OCI-LY1 (cell line): Measurements from ENCODE around the gene ZNF282.

Experiments used
- H2AFZ ChIP-seq: fragments of 200-600 bp; sonication (generic), shearing (Covaris generic); 2 replicates; pipeline ENCODE4 v1.6.0; 2014; ENCODE audit warnings: antibody characterized with exemption, mild to moderate bottlenecking, low read length
- H3F3A ChIP-seq: fragments of 200-600 bp; sonication (generic), shearing (Covaris generic); 2 replicates; pipeline ENCODE4 v1.6.0; 2014; ENCODE audit warnings: mild to moderate bottlenecking, antibody characterized with exemption, low read length, moderate library complexity; ENCODE audit not compliant: insufficient read depth
- H3K27ac ChIP-seq: fragments of 200-600 bp; sonication (generic); 2 replicates; pipeline ENCODE4 v1.5.1; 2014; ENCODE audit warnings: low read length, mixed run types, mild to moderate bottlenecking, low read depth; ENCODE audit not compliant: poor library complexity, severe bottlenecking
- H3K27me3 ChIP-seq: fragments of 200-600 bp; sonication (generic); 2 replicates; pipeline ENCODE4 v1.6.0; 2014; ENCODE audit warnings: antibody characterized with exemption, mild to moderate bottlenecking, low read length, moderate library complexity; ENCODE audit not compliant: insufficient read depth
- H3K36me3 ChIP-seq: fragments of 200-600 bp; sonication (generic); 2 replicates; pipeline ENCODE4 v1.6.1; 2014; ENCODE audit warnings: mild to moderate bottlenecking, antibody characterized with exemption, low read length, moderate library complexity, mixed read lengths; ENCODE audit not compliant: insufficient read depth
- H3K4me1 ChIP-seq: fragments of 200-600 bp; sonication (generic); 2 replicates; pipeline ENCODE4 v1.5.1; 2014; ENCODE audit warnings: mild to moderate bottlenecking, low read length, moderate library complexity; ENCODE audit not compliant: insufficient read depth, severe bottlenecking
- H3K4me2 ChIP-seq: fragments of 200-600 bp; sonication (generic), shearing (Covaris generic); 2 replicates; pipeline ENCODE4 v1.6.1; 2014; ENCODE audit warnings: low read length
- H3K4me3 ChIP-seq: fragments of 200-600 bp; sonication (generic); 2 replicates; pipeline ENCODE4 v1.5.1; 2014; ENCODE audit warnings: low read length, low read depth, mild to moderate bottlenecking, mixed read lengths; ENCODE audit not compliant: poor library complexity, severe bottlenecking
- H3K79me2 ChIP-seq: fragments of 200-600 bp; shearing (Covaris generic); 2 replicates; pipeline ENCODE4 v1.6.1; 2016; ENCODE audit warnings: mixed run types, low read length, mixed read lengths; ENCODE audit not compliant: insufficient read depth
- H3K9ac ChIP-seq: fragments of 200-600 bp; sonication (generic), shearing (Covaris generic); 2 replicates; pipeline ENCODE4 v1.6.1; 2014; ENCODE audit warnings: mild to moderate bottlenecking, low read length, mixed read lengths
- H3K9me2 ChIP-seq: fragments of 200-600 bp; sonication (generic), shearing (Covaris generic); 2 replicates; pipeline ENCODE4 v1.6.1; 2014; ENCODE audit warnings: low read depth, mild to moderate bottlenecking, low read length, mixed read lengths
- H3K9me3 ChIP-seq: fragments of 200-600 bp; shearing (Covaris generic); 2 replicates; pipeline ENCODE4 v1.6.1; 2014; ENCODE audit warnings: low read length, mixed read lengths
- H4K20me1 ChIP-seq: fragments of 200-600 bp; sonication (generic), shearing (Covaris generic); 2 replicates; pipeline ENCODE4 v1.6.0; 2016; ENCODE audit warnings: mild to moderate bottlenecking, low read length; ENCODE audit not compliant: insufficient read depth
- CTCF ChIP-seq: fragments of 200-600 bp; sonication (generic), shearing (Covaris generic); IDR thresholded peaks from 2 replicates; pipeline ENCODE4 v1.5.1; 2017; ENCODE audit warnings: mild to moderate bottlenecking, antibody characterized with exemption, low read length, moderate library complexity, mixed read lengths
- EZH2 ChIP-seq: fragments of 200-600 bp; sonication (generic), shearing (Covaris generic); IDR thresholded peaks from 2 replicates; pipeline ENCODE4 v1.8.0; 2017; ENCODE audit warnings: borderline replicate concordance, mixed run types, mild to moderate bottlenecking, antibody characterized with exemption, low read length, moderate library complexity, mixed read lengths

ZNF282 gene

GRCh38 chr7:149210551-149210950, 15.2 kb downstream of the ZNF282 start:
- Histone ChIP-seq H3K9me2 (no peaks in the 10 kb centered on the region), H3F3A (no peaks in the 10 kb centered on the region), H3K36me3 (peaks cover 88% of the 10 kb centered on the region), H3K79me2 (no peaks in the 10 kb centered on the region), H3K4me1 (no peaks in the 10 kb centered on the region), H3K4me3 (no peak overlapping the region), H3K9me3 (no peaks in the 10 kb centered on the region), H4K20me1 (no peaks in the 10 kb centered on the region), H3K27me3 (no peaks in the 10 kb centered on the region), H3K4me2 (no peak overlapping the region), H2AFZ (no peak overlapping the region), H3K9ac (no peak overlapping the region), H3K27ac (no peak overlapping the region)
- TF ChIP-seq EZH2 = no peak
- no peak for TF ChIP-seq CTCF

- Histone ChIP-seq H3K4me2 (no peak overlapping the region), H3K27me3 (no peaks in the 10 kb centered on the region), H4K20me1 (no peaks in the 10 kb centered on the region), H2AFZ (no peak overlapping the region), H3K4me3 (no peak overlapping the region), H3K27ac (no peak overlapping the region), H3F3A (no peaks in the 10 kb centered on the region), H3K36me3 (peaks cover 82% of the 10 kb centered on the region), H3K79me2 (no peaks in the 10 kb centered on the region), H3K9me2 (no peaks in the 10 kb centered on the region), H3K4me1 (no peaks in the 10 kb centered on the region), H3K9ac (no peak overlapping the region), H3K9me3 (no peaks in the 10 kb centered on the region)
- TF ChIP-seq CTCF (no peak), EZH2 (no peak)
These were observed 18.8 kb downstream of the ZNF282 start for GRCh38 chr7:149214020-149214720.

GRCh38 chr7:149216402-149216801, 21.1 kb downstream of the ZNF282 start:
- no peak overlapping the region for H3K4me2 ChIP-seq

More at GRCh38 chr7:149216402-149216801, 21.1 kb downstream of the ZNF282 start:
- Histone ChIP-seq H3K4me3 (no peak overlapping the region), H4K20me1 (no peaks in the 10 kb centered on the region), H3K79me2 (no peaks in the 10 kb centered on the region), H3K27ac (no peak overlapping the region), H3K27me3 (no peaks in the 10 kb centered on the region), H3K9me2 (no peaks in the 10 kb centered on the region), H3K36me3 (peaks cover 66% of the 10 kb centered on the region), H3K9ac (no peak overlapping the region), H3K9me3 (no peaks in the 10 kb centered on the region), H3F3A (no peaks in the 10 kb centered on the region), H3K4me1 (no peaks in the 10 kb centered on the region), H2AFZ (no peak overlapping the region)
- no peak for TF ChIP-seq CTCF
- no peak for TF ChIP-seq EZH2
